Measurements from ENCODE around the gene FKRP.
A peak's percentile ranks its signal among the peaks of the same experiment; 100 is the strongest.

Gene FKRP

GRCh38 chr19:46782355-46783019 lies 36.6 kb downstream of the FKRP start:
- Histone ChIP-seq H3K4me3 (ENCODE audit: low read length) (no peak overlapping the region), H3K9me3 (ENCODE audit: control insufficient read depth, low read length) (no peaks in the 10 kb centered on the region), H3K9ac (ENCODE audit: low read length) (peak overlapping the region; percentile 40), H3K36me3 (ENCODE audit: control insufficient read depth, insufficient read depth, low read length, severe bottlenecking) (peaks cover 72% of the 10 kb centered on the region), H3K27me3 (replicated peaks; ENCODE audit: control insufficient read depth, insufficient read depth, low read length) (no peaks in the 10 kb centered on the region), H3K4me1 (ENCODE audit: control insufficient read depth, insufficient read depth, low read length) (peaks cover 40% of the 10 kb centered on the region)
- no peak for DNase-seq (ENCODE audit: low read depth)

- Histone ChIP-seq H3K27me3 (replicated peaks; ENCODE audit: control insufficient read depth, insufficient read depth, low read length) (no peaks in the 10 kb centered on the region), H3K4me1 (ENCODE audit: control insufficient read depth, insufficient read depth, low read length) (peaks cover 40% of the 10 kb centered on the region), H3K9ac (ENCODE audit: low read length) (peak overlapping the region; percentile 99), H3K36me3 (ENCODE audit: control insufficient read depth, insufficient read depth, low read length, severe bottlenecking) (peaks cover 61% of the 10 kb centered on the region), H3K4me3 (ENCODE audit: low read length) (peak overlapping the region; percentile 99), H3K9me3 (ENCODE audit: control insufficient read depth, low read length) (no peaks in the 10 kb centered on the region)
- DNase-seq (ENCODE audit: low read depth), result no peak
Measured at GRCh38 chr19:46783670-46784069, 37.8 kb downstream of the FKRP start.

- H3K4me3 ChIP-seq (ENCODE audit: low read length), result peak overlapping the region; percentile 99
- DNase-seq (ENCODE audit: low read depth), result peak; percentile 96
Measured at GRCh38 chr19:46784262-46785053, 38.6 kb downstream of the FKRP start.

DNA sequence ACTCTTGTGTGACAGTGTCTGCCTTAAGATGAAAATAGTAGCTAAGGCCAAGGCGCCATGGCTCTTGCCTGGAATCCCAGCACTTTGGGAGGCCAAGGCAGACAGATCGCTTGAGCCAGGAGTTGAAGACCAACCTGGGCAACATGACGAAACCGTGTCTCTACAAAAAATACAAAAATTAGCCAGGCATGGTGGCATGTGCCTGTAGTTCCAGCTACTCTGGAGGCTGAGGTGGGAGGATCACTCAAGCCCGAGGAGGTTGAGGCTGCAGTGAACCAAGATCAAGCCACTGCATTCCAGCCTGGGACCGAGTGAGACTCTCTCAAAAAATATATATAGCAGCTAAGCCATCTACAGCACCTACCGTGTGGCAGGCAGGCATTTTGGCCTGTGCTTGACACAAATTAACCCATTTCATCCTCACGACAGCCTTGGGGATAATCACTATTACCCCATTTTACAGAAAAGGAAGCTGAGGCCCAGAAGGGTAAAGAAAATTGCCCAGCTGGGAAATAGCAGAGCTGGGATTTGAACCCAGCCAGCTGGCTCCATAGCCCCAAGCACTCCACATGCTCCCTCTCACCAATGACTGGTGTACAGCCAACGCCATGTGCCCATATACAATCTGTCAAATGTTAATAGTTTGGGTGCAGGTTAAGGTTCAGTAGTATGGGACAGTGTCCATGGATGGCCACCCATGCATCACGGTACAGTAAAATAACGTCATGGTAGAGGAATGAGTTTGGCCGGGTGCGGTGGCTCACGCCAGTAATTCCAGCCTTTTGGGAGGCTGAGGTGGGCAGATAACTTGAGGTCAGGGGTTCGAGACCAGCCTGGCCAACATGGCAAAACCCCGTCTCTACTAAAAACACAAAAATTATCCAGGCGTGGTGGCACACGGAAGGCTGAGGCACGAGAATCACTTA lies 39.5 kb downstream of the FKRP start:
- Histone ChIP-seq H3K36me3 (ENCODE audit: control insufficient read depth, insufficient read depth, low read length, severe bottlenecking) (peaks cover 45% of the 10 kb centered on the region), H3K4me1 (ENCODE audit: control insufficient read depth, insufficient read depth, low read length) (peaks cover 40% of the 10 kb centered on the region), H3K9me3 (ENCODE audit: control insufficient read depth, low read length) (no peaks in the 10 kb centered on the region), H3K9ac (ENCODE audit: low read length) (peak overlapping the region; percentile 99), H3K27me3 (replicated peaks; ENCODE audit: control insufficient read depth, insufficient read depth, low read length) (no peaks in the 10 kb centered on the region), H3K4me3 (ENCODE audit: low read length) (peak overlapping the region; percentile 99)
- DNase-seq (ENCODE audit: low read depth), result no peak

More at GRCh38 chr19:46784262-46785053, 38.6 kb downstream of the FKRP start:
- peak overlapping the region; percentile 99 for H3K9ac ChIP-seq (ENCODE audit: low read length)
- H3K27me3 ChIP-seq (replicated peaks; ENCODE audit: control insufficient read depth, insufficient read depth, low read length), result no peaks in the 10 kb centered on the region
- H3K36me3 ChIP-seq (ENCODE audit: control insufficient read depth, insufficient read depth, low read length, severe bottlenecking), result peaks cover 53% of the 10 kb centered on the region
- no peaks in the 10 kb centered on the region for H3K9me3 ChIP-seq (ENCODE audit: control insufficient read depth, low read length)
- H3K4me1 ChIP-seq (ENCODE audit: control insufficient read depth, insufficient read depth, low read length), result peaks cover 44% of the 10 kb centered on the region

DNA sequence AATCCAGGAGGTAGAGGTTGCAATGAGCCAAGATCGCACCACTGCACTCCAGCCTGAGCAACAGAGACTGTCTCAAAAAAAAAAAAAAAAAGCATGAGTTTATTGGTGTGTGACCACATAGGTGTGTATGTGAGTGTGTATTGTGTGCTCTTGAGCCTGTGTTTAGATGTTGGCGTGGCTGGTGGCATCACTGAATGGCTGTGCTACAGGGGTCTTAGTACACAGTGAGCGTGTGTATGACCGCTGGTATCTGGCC lies 40.1 kb downstream of the FKRP start:
- Histone ChIP-seq H3K4me3 (ENCODE audit: low read length) (peak overlapping the region; percentile 99), H3K36me3 (ENCODE audit: control insufficient read depth, insufficient read depth, low read length, severe bottlenecking) (peaks cover 40% of the 10 kb centered on the region), H3K27me3 (replicated peaks; ENCODE audit: control insufficient read depth, insufficient read depth, low read length) (no peaks in the 10 kb centered on the region), H3K9me3 (ENCODE audit: control insufficient read depth, low read length) (no peaks in the 10 kb centered on the region), H3K9ac (ENCODE audit: low read length) (peak overlapping the region; percentile 99), H3K4me1 (ENCODE audit: control insufficient read depth, insufficient read depth, low read length) (peaks cover 37% of the 10 kb centered on the region)
- no peak for DNase-seq (ENCODE audit: low read depth)

- Histone ChIP-seq H3K27me3 (replicated peaks; ENCODE audit: control insufficient read depth, insufficient read depth, low read length) (no peaks in the 10 kb centered on the region), H3K4me1 (ENCODE audit: control insufficient read depth, insufficient read depth, low read length) (peaks cover 34% of the 10 kb centered on the region), H3K4me3 (ENCODE audit: low read length) (peak overlapping the region; percentile 99), H3K9ac (ENCODE audit: low read length) (peak overlapping the region; percentile 99), H3K9me3 (ENCODE audit: control insufficient read depth, low read length) (no peaks in the 10 kb centered on the region), H3K36me3 (ENCODE audit: control insufficient read depth, insufficient read depth, low read length, severe bottlenecking) (peaks cover 39% of the 10 kb centered on the region)
- peak; percentile 86 for DNase-seq (ENCODE audit: low read depth)
Measured at GRCh38 chr19:46786236-46787039, 40.6 kb downstream of the FKRP start.

- no peak for DNase-seq (ENCODE audit: low read depth)
- H3K27me3 ChIP-seq (replicated peaks; ENCODE audit: control insufficient read depth, insufficient read depth, low read length), result no peaks in the 10 kb centered on the region
- peak overlapping the region; percentile 99 for H3K9ac ChIP-seq (ENCODE audit: low read length)
- peaks cover 34% of the 10 kb centered on the region for H3K4me1 ChIP-seq (ENCODE audit: control insufficient read depth, insufficient read depth, low read length)
- no peaks in the 10 kb centered on the region for H3K9me3 ChIP-seq (ENCODE audit: control insufficient read depth, low read length)
- peak overlapping the region; percentile 99 for H3K4me3 ChIP-seq (ENCODE audit: low read length)
- peaks cover 33% of the 10 kb centered on the region for H3K36me3 ChIP-seq (ENCODE audit: control insufficient read depth, insufficient read depth, low read length, severe bottlenecking)
Measured at GRCh38 chr19:46787040-46787330, 41.1 kb downstream of the FKRP start.

DNA sequence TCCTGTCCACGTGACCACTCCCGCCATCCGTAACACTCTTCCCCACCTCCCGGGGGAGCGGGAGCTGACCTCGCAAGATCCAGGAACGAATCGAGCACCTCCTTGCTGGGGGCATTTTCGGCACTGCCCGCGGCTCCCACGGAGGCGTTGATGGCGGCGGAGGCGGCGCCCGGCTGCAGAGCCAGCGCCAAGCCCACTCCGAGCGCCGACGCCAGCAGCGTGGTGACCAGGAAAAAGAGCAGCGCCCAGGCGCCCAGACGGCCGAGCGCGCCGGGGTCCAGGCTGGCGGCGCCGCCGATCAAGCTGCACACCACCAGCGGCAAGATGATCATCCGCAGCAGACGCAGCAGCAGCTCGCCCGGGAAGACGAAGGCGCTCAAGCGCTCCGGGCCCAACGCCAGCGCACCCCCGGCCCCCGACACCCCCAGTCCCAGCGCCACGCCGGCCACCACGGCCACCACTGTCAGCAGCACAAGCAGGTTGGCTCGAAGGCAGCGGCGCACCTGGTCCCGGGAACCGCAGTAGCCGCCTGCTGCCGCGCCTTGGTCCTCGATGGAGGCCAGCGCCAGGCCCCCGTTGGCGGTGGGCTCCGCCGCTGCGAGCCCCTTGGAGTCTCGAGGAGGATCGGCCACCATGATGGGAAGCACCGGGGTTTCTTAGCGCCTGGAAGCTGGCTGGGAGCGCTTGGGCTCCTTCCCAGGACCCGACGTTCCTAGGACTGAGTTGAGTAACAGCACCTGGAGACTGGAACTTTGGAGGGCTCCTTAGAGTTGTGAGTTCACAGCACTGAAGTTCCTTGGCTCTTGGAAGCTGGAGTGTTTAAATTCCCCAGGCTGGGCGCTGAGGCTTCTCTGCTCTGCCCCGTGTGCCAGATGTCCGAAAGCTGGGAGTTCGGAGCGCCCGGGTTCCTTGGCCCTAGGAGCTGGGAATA lies 41.7 kb downstream of the FKRP start:
- peaks cover 31% of the 10 kb centered on the region for H3K4me1 ChIP-seq (ENCODE audit: control insufficient read depth, insufficient read depth, low read length)
- H3K36me3 ChIP-seq (ENCODE audit: control insufficient read depth, insufficient read depth, low read length, severe bottlenecking), result peaks cover 27% of the 10 kb centered on the region
- H3K9ac ChIP-seq (ENCODE audit: low read length), result peak overlapping the region; percentile 99
- DNase-seq (ENCODE audit: low read depth), result peak; percentile 79
- peak overlapping the region; percentile 99 for H3K4me3 ChIP-seq (ENCODE audit: low read length)
- H3K27me3 ChIP-seq (replicated peaks; ENCODE audit: control insufficient read depth, insufficient read depth, low read length), result no peaks in the 10 kb centered on the region
- no peaks in the 10 kb centered on the region for H3K9me3 ChIP-seq (ENCODE audit: control insufficient read depth, low read length)

- DNase-seq (ENCODE audit: low read depth), result peak; percentile 99
- peak within 1 kb of the TSS; percentile 99 for H3K9ac ChIP-seq (ENCODE audit: low read length)
- H3K4me3 ChIP-seq (ENCODE audit: low read length), result peak within 1 kb of the TSS; percentile 99
- no peaks in the 10 kb centered on the region for H3K9me3 ChIP-seq (ENCODE audit: control insufficient read depth, low read length)
- H3K27me3 ChIP-seq (replicated peaks; ENCODE audit: control insufficient read depth, insufficient read depth, low read length), result no peaks in the 10 kb centered on the region
- H3K4me1 ChIP-seq (ENCODE audit: control insufficient read depth, insufficient read depth, low read length), result peaks cover 31% of the 10 kb centered on the region
- peaks cover 19% of the 10 kb centered on the region for H3K36me3 ChIP-seq (ENCODE audit: control insufficient read depth, insufficient read depth, low read length, severe bottlenecking)
Measured at GRCh38 chr19:46788262-46788967, 42.6 kb downstream of the FKRP start, which contains the start of gene SLC1A5. TSS of gene SLC1A5 (minus strand) at chr19:46788594. CDS start at chr19:46787965, 629 bp downstream.
